Measurements from ENCODE around the gene DSCAML1.

DNA sequence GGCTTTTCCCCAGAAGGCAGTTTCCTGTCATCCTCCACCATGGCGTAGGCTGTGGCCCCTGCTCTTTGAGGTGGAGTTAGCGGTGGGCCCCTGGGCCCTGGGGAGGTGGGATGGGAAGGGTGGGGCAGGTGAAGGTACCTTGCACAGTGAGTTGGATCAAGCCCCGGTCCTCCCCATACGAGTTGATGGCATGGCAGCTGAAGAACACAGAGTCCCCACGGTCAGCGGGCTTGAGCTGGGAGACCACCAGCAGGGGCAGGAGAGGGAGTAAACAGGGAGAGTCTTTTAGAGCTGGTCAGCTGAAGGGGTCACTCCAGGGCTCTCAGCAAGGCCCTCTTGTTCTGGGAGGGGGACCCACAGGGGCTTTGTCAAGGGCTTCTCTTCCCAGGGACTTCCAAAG lies 316.0 kb downstream of the DSCAML1 start:
- TF ChIP-seq SP1 (IDR thresholded peaks at IDR 0.05) (no peak), ZNF384 (IDR thresholded peaks at IDR 0.05) (no peak), NFRKB (IDR thresholded peaks at IDR 0.05) (no peak)
